NCI-H146 treated with DMSO at 0.1 percent for 48 hours (cell line): ENCODE data around the gene SASH1.

ENCODE experiments used
- DNase-seq: peaks from one replicate; lab custom pipeline; 2025; ENCODE audit not compliant: unreplicated experiment; lab: John Stamatoyannopoulos, UW

The SASH1 gene

GRCh38 chr6:148342350-148343046 lies at the start of gene SASH1:
Gene SASH1 (plus strand): TSS chr6:148342838. CDS start chr6:148343068, 230 bp downstream.
- DNase-seq: peak; percentile 86

GRCh38 chr6:148293181-148293995 lies 49.2 kb upstream of the SASH1 start:
- no peak for DNase-seq

- DNase-seq: no peak
Measured at GRCh38 chr6:148294059-148294458, 48.6 kb upstream of the SASH1 start.

GRCh38 chr6:148295261-148295887 lies 47.3 kb upstream of the SASH1 start:
- DNase-seq: no peak

GRCh38 chr6:148296771-148297170 lies 45.9 kb upstream of the SASH1 start:
- no peak for DNase-seq

- DNase-seq: no peak
Measured at GRCh38 chr6:148298683-148299082, 44.0 kb upstream of the SASH1 start.

- no peak for DNase-seq
Measured at GRCh38 chr6:148303616-148304015, 39.0 kb upstream of the SASH1 start.

GRCh38 chr6:148304976-148305375 lies 37.7 kb upstream of the SASH1 start:
- no peak for DNase-seq

- no peak for DNase-seq
Measured at GRCh38 chr6:148306286-148306685, 36.4 kb upstream of the SASH1 start.

GRCh38 chr6:148307405-148307804 lies 35.2 kb upstream of the SASH1 start:
- DNase-seq: no peak

GRCh38 chr6:148309301-148309700 lies 33.3 kb upstream of the SASH1 start:
- no peak for DNase-seq

- no peak for DNase-seq
Measured at GRCh38 chr6:148311966-148312669, 30.5 kb upstream of the SASH1 start.

- no peak for DNase-seq
Measured at GRCh38 chr6:148313488-148313887, 29.1 kb upstream of the SASH1 start.

- no peak for DNase-seq
Measured at GRCh38 chr6:148316308-148316707, 26.3 kb upstream of the SASH1 start.

GRCh38 chr6:148317051-148317450 lies 25.6 kb upstream of the SASH1 start:
- DNase-seq: no peak

- no peak for DNase-seq
Measured at GRCh38 chr6:148317739-148318138, 24.9 kb upstream of the SASH1 start.

GRCh38 chr6:148322704-148323103 lies 19.9 kb upstream of the SASH1 start:
- DNase-seq: no peak

GRCh38 chr6:148323344-148323743 lies 19.3 kb upstream of the SASH1 start:
- no peak for DNase-seq

- DNase-seq: no peak
Measured at GRCh38 chr6:148324297-148324985, 18.2 kb upstream of the SASH1 start.

GRCh38 chr6:148325316-148326068 lies 17.1 kb upstream of the SASH1 start:
- no peak for DNase-seq
